Stimulated activated CD8-positive, alpha-beta memory T cell treated with anti-CD3 and anti-CD28 coated beads, Interleukin-12 subunit alpha, Interleukin-12 subunit beta, amount 100 ng/mL, for 1 hour (primary cell): ENCODE data around the gene CBX3.
"Not testable (repeated sequence)": the region's sequence is repeated elsewhere in the genome, so short reads cannot be mapped to it uniquely, and the experiment has no call there.

Experiments used
- DNase-seq: peaks from one replicate; pipeline ENCODE4 v3.0.0-alpha.2; 2020; ENCODE audit warnings: low read depth

CBX3 gene

DNA sequence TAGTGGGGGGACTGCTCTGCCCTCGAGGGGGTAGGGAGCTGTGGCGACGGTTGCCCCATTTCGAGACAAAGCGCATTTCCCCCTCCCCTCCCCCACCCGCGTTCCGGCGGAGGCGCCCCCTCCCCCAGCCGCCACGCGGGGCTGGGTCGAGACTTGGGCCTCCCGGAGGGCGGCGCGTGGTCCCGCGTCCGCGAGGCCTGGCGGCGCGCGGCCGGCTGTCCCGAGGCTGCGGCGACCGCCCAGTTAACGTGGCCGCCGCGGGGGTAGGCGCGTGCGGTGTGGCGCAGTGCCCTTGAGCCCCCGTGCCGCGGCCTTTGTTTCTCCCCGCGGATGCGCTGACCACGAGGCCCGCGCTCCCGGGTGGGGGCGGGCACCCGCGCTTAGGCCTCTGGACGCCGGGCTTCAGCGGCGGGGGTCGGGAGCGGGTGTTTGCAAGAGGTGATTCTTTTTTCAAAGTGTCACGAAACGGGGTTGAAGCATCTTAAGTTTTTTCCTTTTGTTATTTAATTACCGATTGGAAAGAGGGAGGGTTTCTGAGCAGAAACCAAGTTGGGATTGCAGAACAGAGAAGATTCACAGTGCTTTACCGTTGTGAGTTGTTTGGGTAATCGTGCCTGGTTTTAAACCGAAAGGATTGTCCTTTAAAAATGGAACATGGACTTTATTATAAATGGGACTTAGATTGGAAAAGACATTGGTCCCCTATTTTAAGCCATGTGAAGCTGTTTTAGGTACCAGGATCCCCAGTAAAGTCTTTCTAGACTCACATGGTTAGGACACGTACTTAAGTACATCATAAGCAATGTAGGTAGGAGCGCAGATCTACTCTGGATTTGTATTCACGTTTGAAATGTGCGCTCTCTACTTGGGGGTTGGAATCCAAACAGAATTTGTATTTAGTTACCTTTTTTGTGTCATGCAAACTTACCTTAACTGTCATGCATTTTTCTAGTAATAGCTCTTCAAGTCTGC is 760 bp downstream of the CBX3 start:
- no peak for DNase-seq

DNA sequence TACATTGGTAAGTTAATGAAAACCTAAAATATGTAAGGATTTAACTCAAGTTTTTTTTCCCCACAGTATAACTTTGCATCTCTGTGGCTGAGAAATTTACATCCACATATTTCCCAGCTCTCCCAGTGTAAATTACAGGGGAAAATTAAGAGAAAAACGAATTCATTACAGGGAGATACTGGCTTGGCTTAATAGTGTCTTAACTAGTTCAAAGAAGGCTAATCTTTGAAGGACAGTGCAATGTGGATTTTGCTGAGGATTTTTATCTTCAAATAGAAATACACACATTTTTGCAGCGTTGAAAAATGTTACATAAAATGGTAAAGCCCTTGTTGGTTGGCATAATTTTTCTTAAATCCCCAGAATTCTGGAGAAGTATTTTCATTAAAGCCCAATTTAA is 1.5 kb downstream of the CBX3 start:
- DNase-seq: no peak

DNA sequence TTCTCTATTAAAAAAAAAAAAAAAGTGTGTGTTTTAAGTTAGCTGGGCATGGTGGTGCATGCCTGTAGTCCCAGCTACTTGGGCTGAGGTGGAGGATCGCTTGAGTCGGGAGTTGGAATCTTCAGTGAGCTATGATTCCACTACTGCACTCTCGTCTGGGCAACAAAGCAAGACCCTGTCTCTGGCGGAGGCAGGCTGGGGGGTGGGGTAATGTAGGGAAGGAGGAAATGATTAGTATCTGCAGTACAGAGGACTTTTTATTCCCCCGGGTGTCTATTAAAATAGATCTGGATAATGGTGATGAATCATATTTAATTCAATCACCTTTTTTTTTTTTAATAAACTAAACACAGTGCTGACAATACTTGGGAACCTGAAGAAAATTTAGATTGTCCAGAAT is 6.5 kb downstream of the CBX3 start:
- no peak for DNase-seq

DNA sequence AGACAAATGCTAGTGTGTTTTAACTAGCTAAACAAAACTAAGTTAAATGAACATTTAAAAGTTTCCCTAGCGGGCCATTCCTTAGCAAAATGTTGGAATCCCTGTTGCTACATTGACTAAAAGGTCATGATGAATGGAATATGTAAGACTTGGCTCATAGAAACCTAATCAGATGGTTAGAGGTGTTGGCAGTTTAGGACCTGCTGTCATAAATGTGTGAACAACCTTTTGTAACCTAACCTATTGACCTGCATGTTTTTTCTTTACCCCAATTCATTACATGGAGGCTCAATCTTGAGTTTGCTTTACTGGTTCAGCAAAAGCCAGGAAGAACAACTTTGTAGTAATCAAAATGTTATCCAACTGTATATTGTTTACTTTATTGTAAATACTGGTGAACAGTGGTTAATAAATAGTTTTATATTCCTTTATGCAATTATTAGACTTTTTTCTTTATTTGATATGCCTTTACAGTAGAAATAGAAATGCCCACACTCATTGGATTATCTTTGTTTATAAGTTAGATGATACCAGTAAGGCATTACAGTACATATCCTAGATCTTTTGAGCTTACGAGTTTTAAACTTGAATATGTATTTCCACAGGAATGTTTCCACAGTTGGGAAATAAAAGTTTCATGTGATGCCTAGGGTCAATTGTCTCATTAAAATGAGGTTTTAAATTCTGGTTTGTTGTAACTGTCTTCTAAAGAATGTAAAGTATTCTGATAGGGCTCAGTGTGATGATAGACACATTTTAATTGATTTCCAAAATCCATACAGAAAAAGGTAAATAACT is 11.6 kb downstream of the CBX3 start:
- no peak for DNase-seq

DNA sequence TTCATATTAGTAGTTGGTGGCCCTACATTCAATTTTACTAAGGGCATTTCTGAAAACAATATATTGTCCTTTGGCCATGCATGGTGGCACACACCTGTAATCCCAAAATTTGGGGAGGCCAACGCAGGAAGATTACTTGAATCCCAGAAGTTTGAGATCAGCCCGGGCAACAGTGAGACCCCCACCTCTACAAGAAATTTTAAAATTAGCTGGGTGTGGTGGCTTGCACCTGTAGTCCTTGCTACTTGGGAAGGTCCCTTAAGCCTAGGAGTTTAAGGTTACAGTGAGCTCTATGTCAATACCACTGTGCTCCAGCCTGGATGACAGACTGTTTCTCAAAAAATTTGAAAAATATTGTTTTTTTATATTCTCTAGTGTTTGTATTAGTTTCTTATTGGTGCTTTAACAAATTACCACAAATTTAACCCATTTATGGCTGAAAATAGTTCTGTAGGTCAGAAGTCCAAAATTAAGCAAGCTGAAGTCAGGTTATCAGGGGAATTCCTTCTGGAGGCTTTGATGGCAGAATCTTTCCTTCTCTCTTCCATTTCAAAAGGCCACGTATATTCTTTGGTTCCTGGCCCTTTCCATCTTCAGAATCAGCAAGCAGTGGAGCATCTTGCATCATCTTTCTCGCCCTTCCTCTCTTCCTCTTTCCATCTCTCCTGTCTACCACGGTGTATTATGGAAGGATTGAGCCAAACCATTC is 12.4 kb downstream of the CBX3 start:
- DNase-seq: no peak

DNA sequence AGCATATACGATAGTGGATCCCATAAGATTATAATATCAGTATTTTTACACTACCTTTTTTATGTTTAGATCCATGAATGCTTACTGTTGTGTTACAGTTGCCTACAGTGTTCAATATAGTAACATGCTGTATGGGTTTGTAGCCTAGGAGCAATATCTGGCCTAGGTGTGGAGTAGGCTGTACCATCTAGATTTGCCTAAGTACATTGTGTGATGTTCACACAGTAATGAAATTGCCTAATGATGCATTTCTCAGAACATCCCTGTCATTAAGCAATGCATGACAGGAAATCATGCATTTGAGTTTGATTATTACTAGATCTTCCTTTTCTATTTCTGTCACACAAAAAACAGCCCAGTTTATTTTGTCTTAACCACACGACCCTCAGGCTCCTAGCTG is 14.5 kb downstream of the CBX3 start:
- no peak for DNase-seq

DNA sequence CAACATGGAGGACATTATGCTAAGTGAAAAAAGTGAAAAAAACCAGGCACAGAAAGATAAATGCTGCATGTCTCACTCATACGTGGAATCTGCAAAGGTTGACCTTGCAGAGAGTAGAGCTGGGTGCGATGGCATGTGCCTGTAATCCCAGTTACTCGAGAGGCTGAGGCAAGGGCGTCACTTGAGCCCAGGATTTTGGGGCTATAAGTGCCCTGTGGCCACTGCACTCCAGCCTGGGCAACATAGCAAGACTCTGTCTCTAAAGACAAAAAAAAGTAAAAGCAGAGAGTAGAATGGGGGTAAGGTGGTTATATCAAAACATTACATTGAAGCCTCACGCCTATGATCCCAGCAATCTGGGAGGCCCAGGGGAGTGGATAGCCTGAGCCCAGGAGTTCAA is 22.8 kb downstream of the CBX3 start:
- no peak for DNase-seq

DNA sequence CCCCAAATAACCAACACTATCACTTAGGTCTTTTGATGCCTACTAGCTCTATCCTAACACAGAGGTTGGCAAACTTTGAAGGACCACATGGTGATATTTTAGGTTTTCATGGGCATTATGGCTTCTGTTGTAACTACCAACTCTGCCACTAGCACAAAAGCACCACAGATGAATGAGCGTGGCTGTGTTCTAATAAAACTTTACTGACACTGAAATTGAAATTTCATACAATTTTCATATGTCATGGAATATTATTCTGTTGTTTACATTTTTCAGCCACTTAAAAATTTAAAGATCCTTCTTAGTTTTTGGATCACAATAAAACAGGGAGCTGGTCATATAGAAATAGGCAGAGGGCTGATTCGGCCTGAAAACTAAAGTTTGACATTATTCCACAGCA is 26.4 kb downstream of the CBX3 start:
- DNase-seq: no peak

DNA sequence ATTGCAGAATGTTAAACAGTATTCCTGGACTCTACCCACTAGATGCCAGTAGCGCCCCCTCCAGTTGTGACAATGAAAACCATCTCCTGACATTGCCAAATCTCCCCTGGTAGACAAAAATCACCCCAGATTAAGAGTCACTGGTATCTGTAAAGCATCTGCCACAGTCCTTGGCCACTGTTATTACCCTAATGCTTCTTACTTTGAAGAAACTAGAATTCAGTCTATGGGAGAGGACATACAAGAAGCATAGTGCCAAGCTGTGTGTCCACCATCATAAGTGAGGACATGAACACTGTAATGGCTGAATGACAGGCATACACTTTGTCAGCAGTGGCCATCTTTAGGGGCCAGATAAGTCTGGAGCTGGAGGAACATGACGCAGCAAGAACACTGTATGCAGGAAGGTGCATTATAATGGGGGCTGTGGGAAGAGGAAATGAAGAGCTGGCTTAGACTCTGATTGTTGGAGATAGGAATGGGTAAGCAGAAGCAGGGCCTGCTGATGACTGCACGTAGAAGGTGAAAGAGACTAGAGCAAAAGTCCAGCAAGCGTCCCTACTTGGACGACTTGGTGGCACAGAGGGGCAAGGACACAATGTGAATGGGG is 32.5 kb downstream of the CBX3 start:
- DNase-seq: no peak

DNA sequence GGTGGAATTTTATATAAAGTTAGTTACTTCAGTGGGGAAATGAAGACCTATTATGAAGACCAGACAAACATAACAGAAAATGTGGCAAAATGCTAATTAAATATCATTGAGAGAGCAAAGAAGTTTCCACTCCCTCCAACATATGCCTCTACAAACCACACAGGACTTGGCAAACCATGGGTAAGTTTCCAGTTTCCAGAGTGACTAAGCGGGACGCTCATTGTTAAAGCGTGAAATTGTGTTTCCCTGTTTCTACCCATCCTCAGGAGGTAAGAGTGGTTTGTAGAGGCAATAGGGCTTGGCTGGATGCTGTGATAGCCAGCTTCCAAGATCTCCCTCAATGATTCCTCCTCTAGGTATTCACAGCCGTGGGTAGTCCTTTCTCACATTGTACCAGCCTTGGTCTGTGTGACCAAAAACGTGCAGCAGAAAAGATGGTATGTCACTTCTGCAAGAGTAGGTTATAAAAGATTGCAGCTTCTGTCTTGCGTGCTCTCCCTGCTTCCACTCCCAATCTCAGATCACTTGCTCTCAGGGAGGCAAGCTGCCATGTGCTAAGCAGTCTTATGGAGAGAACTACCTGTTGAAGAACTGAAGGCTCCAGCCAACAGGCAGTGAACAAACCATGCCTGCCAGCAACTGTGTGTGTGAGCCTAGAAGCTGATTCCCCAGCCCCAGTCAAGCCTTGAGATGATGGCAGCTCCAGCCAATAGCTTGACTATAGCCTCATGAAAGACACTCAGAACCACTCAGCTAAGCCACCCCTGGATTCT is 35.7 kb downstream of the CBX3 start:
- no peak for DNase-seq

DNA sequence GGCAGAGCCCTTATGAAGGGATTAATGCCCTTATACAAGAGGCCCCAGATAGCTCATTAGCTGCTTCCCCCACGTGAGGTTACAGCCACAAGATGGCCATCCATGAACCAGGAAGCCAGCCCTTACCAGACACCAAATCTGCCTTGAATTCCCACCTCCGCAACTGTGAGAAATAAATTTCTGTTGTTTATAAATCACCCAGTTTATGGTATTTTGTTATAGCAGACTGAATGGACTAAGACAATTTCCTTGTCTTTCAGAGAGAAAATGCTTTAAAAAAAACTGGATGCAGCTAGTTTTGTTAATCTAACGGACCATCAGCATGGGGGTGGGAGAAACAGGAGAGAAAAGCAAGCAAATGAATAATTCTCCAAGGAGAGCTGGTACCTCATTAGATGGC is 36.5 kb downstream of the CBX3 start:
- no peak for DNase-seq

DNA sequence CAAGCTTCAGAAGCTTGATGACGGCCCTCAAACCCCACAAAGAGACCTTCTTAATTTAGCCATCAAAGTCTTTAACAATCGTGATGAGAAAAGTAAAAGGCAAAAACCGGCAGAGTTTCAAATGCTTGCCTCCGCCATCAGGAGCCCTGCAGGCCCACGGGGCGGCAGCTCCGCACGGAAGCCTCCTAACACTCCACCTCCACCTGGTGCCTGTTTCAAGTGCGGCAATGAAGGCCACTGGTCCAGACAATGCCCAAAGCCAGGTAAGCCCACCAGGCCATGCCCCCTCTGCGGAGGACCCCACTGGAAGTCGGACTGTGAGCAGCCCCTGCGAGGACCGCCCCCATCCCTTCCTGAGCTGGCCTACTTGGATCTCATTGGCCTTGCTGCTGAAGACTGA is 43.6 kb downstream of the CBX3 start:
- no peak for DNase-seq

DNA sequence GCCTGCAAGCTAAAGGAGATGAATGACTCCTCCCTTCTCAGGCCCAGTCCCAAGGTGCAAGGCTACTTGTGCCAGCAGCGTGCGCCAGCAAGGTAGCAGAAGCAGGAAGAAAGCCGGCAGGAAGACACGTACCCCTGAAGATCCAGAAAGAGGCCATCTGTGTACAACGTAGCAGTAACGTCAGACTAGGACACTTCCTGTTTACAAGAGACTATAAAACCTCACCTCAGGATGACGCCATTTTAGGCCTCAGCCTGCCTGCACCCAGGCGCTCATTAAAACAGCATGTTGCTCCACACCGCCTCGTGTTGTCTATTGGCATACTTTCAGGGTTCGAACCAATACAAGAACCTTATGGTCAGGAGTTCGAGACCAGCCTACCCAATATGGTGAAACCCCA is 48.7 kb downstream of the CBX3 start:
- no peak for DNase-seq

DNA sequence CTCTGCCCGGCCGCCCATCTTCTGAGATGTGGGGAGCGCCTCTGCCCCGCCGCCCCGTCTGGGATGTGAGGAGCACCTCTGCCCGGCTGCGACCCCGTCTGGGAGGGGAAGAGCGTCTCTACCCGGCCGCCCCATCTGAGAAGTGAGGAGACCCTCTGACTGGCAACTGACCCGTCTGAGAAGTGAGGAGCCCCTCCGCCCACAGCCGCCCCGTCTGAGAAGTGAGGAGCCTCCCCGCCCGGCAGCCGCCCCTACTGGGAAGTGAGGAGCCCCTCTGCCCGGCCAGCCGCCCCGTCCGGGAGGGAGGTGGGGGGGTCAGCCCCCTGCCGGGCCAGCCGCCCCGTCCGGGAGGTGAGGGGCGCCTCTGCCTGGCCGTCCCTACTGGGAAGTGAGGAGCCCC is 60.3 kb downstream of the CBX3 start:
- not testable (repeated sequence) for DNase-seq
